Right cardiac atrium (tissue), 5 donors: ENCODE data around the gene EBF3. TPM values are rescaled to one million over a fixed set of nuclear protein-coding genes. Genes with fewer than 3 reads are reported as not detected.

Experiments
- ATAC-seq, 2 donors: fragments of 200-7000 bp; cut with Tn5 transposase; one replicate each; pipeline versions ENCODE4 v1.8.0 to v1.9.1; 2020; ENCODE audit warnings: moderate library complexity in 2 of 2, mild to moderate bottlenecking in 1 of 2
- DNase-seq, 3 donors: peaks; one replicate each; pipeline ENCODE4 v3.0.0-alpha.2; 2020
- H3K27ac ChIP-seq: one replicate; pipeline ENCODE4 v1.5.1; 2013; ENCODE audit warnings: mild to moderate bottlenecking, low read length, control low read depth, moderate library complexity
- H3K27me3 ChIP-seq: one replicate; pipeline ENCODE4 v1.6.1; 2013; ENCODE audit not compliant: control insufficient read depth, insufficient read depth
- H3K4me1 ChIP-seq: one replicate; pipeline ENCODE4 v1.6.1; 2013; ENCODE audit warnings: low read length; ENCODE audit not compliant: control insufficient read depth, insufficient read depth
- H3K4me3 ChIP-seq: one replicate; pipeline ENCODE4 v1.5.1; 2013; ENCODE audit warnings: low read length, control low read depth
- H3K9me3 ChIP-seq: one replicate; pipeline ENCODE4 v1.6.1; 2013; ENCODE audit warnings: low read length; ENCODE audit not compliant: control insufficient read depth
- WGBS: extraction: QIAGEN DNeasy Blood & Tissue Kit; methylation state at CpG from one replicate; pipeline ENCODE4 v1.1.7; 2013; 5-methylcytosine and 5-hydroxymethylcytosine counted together
- intact Hi-C, 4 donors: fragments of 100-400 bp; cut with DNase I; formaldehyde crosslinking; loops; one replicate each; pipeline versions ENCODE4 v1.11.0 to v1.14.0; 2022 to 2023
- polyA plus RNA-seq: library from polyadenylated mRNA; stranded (reverse); fragments of 200-250 nt; gene quantifications from one replicate; pipeline ENCODE4 v1.2.3, GENCODE V29; 2013
- total RNA-seq, 4 donors: library from RNA; stranded (reverse); fragmentation: NEBNext Ultra II Directional; extraction: Animal tissue kit (Norgen Biotek cat#: 25700); gene quantifications; one replicate each; pipeline ENCODE4 v1.2.1, GENCODE V29; 2021
- donor health status: healthy with polysubstance abuse.
- donor health status: DM: no; HTN: yes; CAD: no.
- donor health status: DM: no; HTN: no; CAD: no.
- donor health status: DM: no; HTN: yes; CAD: no; lungs with severe emphysema.
- donor health status: DM: yes; HTN: yes; CAD: no.

Gene EBF3
- total and polyA plus RNA-seq, 5 donors = 4.4 to 9.7 (median 8.5) TPM

GRCh38 chr10:129884398-129885078 is 79.5 kb downstream of the EBF3 start:
- H3K27ac ChIP-seq = no peak overlapping the region
- DNase-seq (no peak), ATAC-seq (peak in 1 of 2 donors; percentile 7)
- intact Hi-C loops = loop anchor here in 1 of 4 donors (5.0 kb wide), 1 partner anchor 83 kb away; no protein-coding TSS in a partner anchor
- H3K27me3 ChIP-seq = no peaks in the 10 kb centered on the region
- WGBS = 67% methylated on average over 18 of the region's 18 CpGs
- no peaks in the 10 kb centered on the region for H3K9me3 ChIP-seq
- no peak overlapping the region for H3K4me3 ChIP-seq
- H3K4me1 ChIP-seq = no peaks in the 10 kb centered on the region

DNA sequence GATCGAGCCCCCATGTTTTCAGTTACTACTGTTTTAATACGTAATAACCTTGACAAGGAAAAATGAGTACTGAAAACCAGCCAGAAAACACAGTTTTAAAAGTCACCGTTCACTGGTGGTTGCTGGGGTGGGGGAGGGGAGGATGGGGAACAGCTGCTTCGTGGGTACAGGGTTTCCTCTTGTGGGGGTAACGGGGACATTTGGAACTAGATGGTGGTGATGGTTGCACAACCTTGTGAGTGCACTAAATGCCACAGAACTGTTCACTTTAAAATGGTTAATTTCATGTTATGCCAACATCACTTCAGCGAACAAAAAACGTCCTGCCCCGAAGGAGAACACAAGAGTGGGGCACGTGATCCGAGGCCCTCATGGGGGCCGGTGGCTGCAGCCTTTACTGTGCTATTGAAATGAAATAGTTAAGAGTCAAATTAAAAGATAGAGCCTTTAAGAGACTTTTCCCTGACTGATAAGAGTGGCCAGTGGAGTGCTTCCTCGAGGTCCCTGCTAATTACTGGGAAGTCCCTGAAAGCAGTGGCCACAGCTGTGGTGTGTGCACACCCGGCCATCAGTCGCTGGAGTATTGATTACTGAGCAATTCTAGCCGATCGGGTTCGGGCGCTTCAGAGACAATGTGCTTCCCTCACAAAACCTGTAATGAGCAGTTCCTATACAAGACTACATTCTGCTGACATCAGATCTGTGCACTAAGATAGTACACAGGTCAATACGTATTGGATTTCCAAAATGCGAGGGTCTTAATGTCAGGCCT is 80.3 kb downstream of the EBF3 start:
- Histone ChIP-seq H3K27ac (no peak overlapping the region), H3K4me3 (no peak overlapping the region), H3K9me3 (no peaks in the 10 kb centered on the region), H3K4me1 (no peaks in the 10 kb centered on the region), H3K27me3 (no peaks in the 10 kb centered on the region)
- ATAC-seq (peak in 1 of 2 donors; percentile 15), DNase-seq (no peak)
- WGBS = 52% methylated on average over 20 of the region's 20 CpGs
- intact Hi-C loops = loop anchor here in 1 of 4 donors (5.0 kb wide), 1 partner anchor 83 kb away; no protein-coding TSS in a partner anchor

- H3K27me3 ChIP-seq = no peaks in the 10 kb centered on the region
- H3K4me1 ChIP-seq = no peaks in the 10 kb centered on the region
- 79% methylated on average over 11 of the region's 11 CpGs for WGBS
- ATAC-seq (no peak), DNase-seq (no peak)
- no peak overlapping the region for H3K27ac ChIP-seq
- H3K9me3 ChIP-seq = no peaks in the 10 kb centered on the region
- intact Hi-C loops = loop anchor here in 1 of 4 donors (5.0 kb wide), 1 partner anchor 84 kb away; no protein-coding TSS in a partner anchor
- no peak overlapping the region for H3K4me3 ChIP-seq
These were observed 81.0 kb downstream of the EBF3 start for GRCh38 chr10:129883029-129883428.

- 69% methylated on average over 9 of the region's 9 CpGs for WGBS
- no peak overlapping the region for H3K27ac ChIP-seq
- H3K4me3 ChIP-seq = no peak overlapping the region
- ATAC-seq (no peak), DNase-seq (no peak)
- no peaks in the 10 kb centered on the region for H3K9me3 ChIP-seq
- H3K4me1 ChIP-seq = no peaks in the 10 kb centered on the region
- intact Hi-C loops = loop anchor here in 1 of 4 donors (5.0 kb wide), 1 partner anchor 85 kb away; no protein-coding TSS in a partner anchor
- no peaks in the 10 kb centered on the region for H3K27me3 ChIP-seq
These were observed 81.6 kb downstream of the EBF3 start for GRCh38 chr10:129882291-129883010.

DNA sequence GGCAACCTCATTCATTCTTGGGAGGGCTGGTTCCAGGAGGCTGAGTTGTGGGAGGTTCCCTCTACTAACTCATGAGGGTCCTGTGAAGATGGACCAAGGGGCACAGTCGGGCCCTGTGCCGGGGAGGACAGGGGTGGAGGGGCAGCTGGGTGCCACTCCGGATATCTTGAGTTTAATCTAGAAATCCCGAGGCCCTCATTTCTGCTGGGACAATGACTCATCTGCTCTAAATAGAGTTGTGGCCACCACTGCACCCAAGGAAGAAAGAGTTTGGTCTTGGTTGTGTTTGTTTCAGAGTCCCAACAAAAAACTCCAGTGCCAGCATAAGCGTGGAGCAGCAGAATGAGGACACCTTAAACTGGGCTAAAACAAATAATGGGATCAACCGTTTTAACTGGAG is 82.4 kb downstream of the EBF3 start:
- intact Hi-C loops = loop anchor here in 1 of 4 donors (5.0 kb wide), 1 partner anchor 86 kb away; no protein-coding TSS in a partner anchor
- ATAC-seq = no peak

DNA sequence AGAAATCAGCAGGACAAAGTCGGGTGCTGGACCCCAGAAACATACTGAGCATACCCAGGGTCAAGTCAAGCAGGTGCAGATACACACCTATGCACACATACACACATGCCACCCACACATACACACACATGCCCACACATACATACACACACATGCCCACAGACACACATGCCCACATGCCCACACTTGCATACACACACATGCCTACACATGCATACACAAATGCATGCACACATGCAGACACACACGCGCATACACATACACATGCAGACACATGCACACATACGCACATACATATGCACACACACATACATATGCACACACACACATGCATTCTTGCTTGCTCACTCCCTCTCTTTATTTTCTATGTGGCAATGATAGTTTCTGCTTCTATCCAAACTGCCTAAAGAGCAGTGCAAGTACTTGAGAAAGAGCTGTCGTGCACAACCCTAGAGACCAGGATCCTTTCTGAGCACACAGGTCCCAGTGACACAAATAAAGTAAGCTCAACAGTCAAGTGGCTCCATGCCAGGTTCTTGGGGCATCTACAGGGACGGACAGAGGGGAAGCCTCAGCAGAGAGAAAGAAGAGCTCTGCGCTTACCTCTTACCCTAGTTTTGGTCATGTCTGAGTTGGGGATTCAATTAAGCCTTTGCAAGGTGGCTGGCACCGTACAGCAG is 83.7 kb downstream of the EBF3 start:
- 79% methylated on average over 8 of the region's 8 CpGs for WGBS
- ATAC-seq (no peak), DNase-seq (no peak)
- H3K4me3 ChIP-seq = no peak overlapping the region
- H3K27ac ChIP-seq = no peak overlapping the region
- H3K4me1 ChIP-seq = no peaks in the 10 kb centered on the region
- no peaks in the 10 kb centered on the region for H3K9me3 ChIP-seq
- H3K27me3 ChIP-seq = no peaks in the 10 kb centered on the region
- intact Hi-C loops = loop anchor here in 1 of 4 donors (5.0 kb wide), 1 partner anchor 87 kb away; no protein-coding TSS in a partner anchor

More for the DNA sequence above, 82.4 kb downstream of the EBF3 start:
- 73% methylated on average over 6 of the region's 6 CpGs for WGBS
- Histone ChIP-seq H3K9me3 (no peaks in the 10 kb centered on the region), H3K27me3 (no peaks in the 10 kb centered on the region), H3K27ac (no peak overlapping the region), H3K4me1 (no peaks in the 10 kb centered on the region), H3K4me3 (no peak overlapping the region)
- no peak for DNase-seq

- Histone ChIP-seq H3K4me1 (no peaks in the 10 kb centered on the region), H3K4me3 (no peak overlapping the region), H3K27ac (no peak overlapping the region), H3K9me3 (no peaks in the 10 kb centered on the region), H3K27me3 (no peaks in the 10 kb centered on the region)
- no peak for ATAC-seq
- intact Hi-C loops = loop anchor here in 1 of 4 donors (5.0 kb wide), 1 partner anchor 88 kb away; no protein-coding TSS in a partner anchor
- DNase-seq = no peak
- WGBS = 92% methylated on average over 14 of the region's 14 CpGs
These were observed 84.4 kb downstream of the EBF3 start for GRCh38 chr10:129879655-129880054.

DNA sequence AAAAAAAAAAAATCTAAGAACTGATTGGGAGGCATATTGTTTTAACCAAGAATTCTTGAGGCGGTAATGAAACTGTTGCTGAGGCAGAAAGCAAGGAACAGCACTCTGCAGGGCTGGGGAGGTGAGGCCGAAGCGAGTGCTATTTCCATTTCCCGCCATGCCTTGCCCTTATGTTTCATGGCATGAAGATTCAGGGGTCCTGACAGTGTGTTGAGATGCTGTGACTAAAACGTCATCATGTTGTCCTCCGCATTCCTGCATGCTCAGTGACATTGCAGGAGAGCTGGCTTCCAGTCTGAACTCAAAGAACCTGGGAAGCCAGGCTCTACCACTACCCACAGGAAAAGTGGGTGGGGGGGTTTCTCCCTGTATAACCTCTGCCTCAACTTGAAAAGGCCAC is 85.2 kb downstream of the EBF3 start:
- Histone ChIP-seq H3K9me3 (no peaks in the 10 kb centered on the region), H3K27me3 (no peaks in the 10 kb centered on the region), H3K4me1 (no peaks in the 10 kb centered on the region), H3K27ac (no peak overlapping the region), H3K4me3 (no peak overlapping the region)
- ATAC-seq (no peak), DNase-seq (no peak)
- intact Hi-C loops = no loop called here
- 86% methylated on average over 6 of the region's 6 CpGs for WGBS

- no peaks in the 10 kb centered on the region for H3K9me3 ChIP-seq
- intact Hi-C loops = no loop called here
- 73% methylated on average over 9 of the region's 9 CpGs for WGBS
- no peak overlapping the region for H3K4me3 ChIP-seq
- DNase-seq (no peak), ATAC-seq (no peak)
- no peaks in the 10 kb centered on the region for H3K4me1 ChIP-seq
- no peak overlapping the region for H3K27ac ChIP-seq
- H3K27me3 ChIP-seq = no peaks in the 10 kb centered on the region
These were observed 86.2 kb downstream of the EBF3 start for GRCh38 chr10:129877773-129878371.

- no peak for DNase-seq
- WGBS = 87% methylated on average over 5 of the region's 5 CpGs
- H3K27me3 ChIP-seq = no peaks in the 10 kb centered on the region
- intact Hi-C loops = no loop called here
- H3K9me3 ChIP-seq = no peaks in the 10 kb centered on the region
- ATAC-seq = no peak
- no peaks in the 10 kb centered on the region for H3K4me1 ChIP-seq
- H3K4me3 ChIP-seq = no peak overlapping the region
- no peak overlapping the region for H3K27ac ChIP-seq
These were observed 87.2 kb downstream of the EBF3 start for GRCh38 chr10:129876838-129877237.
